ENCODE measurements around the gene ATP2A2. TPM values are rescaled to one million over a fixed set of nuclear protein-coding genes. Genes with fewer than 3 reads are reported as not detected.
A peak's percentile ranks its signal among the peaks of the same experiment; 100 is the strongest.

The ATP2A2 gene
- total RNA-seq, 1 experiment from 2014 or later, result 239 TPM

DNA sequence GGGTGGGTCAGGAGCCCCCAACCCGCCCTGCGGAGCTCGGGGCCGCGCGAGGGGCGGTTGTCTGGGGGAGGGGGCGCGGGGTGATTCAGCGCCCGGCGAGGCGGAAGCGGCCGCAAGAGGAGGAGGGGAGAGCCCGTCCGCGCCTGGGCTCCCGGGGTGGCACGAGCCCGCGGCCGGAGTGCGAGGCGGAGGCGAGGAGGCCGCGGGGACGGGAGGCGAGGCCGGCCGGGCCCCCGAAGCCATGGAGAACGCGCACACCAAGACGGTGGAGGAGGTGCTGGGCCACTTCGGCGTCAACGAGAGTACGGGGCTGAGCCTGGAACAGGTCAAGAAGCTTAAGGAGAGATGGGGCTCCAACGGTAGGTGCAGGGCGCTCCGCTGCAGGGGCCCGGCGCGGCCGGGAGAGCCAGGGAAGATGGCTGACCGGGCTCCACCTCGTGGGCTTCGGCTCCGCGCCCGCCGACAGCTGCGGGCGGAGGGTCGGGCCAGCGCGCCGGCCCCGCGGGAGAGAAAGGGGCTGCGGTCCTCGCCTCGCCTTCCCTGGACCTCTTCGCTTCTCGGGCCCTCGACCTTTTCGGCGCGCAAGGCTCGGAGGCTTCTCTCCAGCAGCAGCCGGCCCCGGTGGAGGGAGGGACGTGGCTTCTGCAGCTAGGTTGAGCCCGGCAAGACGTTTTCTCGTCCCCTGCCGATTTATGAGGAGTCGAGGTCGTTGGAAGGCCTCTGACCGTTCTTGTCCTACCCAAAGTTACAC, 677 bp downstream of the ATP2A2 start:
- H2AFZ ChIP-seq (ENCODE audit: low read depth, low read length, poor library complexity, severe bottlenecking), result no peak overlapping the region
- ATAC-seq (peak; percentile 44), DNase-seq (ENCODE audit: low read depth, low spot score) (no peak)
- peak overlapping the region; percentile 95 for H3K9ac ChIP-seq (ENCODE audit: low read length)
- TF ChIP-seq ZFX (IDR thresholded peaks at IDR 0.05), result peak; percentile 92
- TF ChIP-seq, protein P1, sequence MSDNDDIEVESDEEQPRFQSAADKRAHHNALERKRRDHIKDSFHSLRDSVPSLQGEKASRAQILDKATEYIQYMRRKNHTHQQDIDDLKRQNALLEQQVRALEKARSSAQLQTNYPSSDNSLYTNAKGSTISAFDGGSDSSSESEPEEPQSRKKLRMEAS (IDR thresholded peaks at IDR 0.05), result peak; percentile 52; the same call in 1 of the 2 replicates
- TF ChIP-seq TCF7L2 (IDR thresholded peaks at IDR 0.05; ENCODE audit: borderline replicate concordance, extremely low read depth, insufficient read depth, insufficient read length), result no peak
- TF ChIP-seq POLR2A (IDR thresholded peaks at IDR 0.05; ENCODE audit: borderline replicate concordance, extremely low read depth, insufficient read depth, insufficient read length), result peak; percentile 8
- H3K79me2 ChIP-seq (ENCODE audit: insufficient read depth, low read length), result peaks cover 53% of the 10 kb centered on the region
- H3K4me1 ChIP-seq (ENCODE audit: control insufficient read depth in 1 of 2, insufficient read depth in 2 of 2, low read length in 2 of 2), result peaks cover 12 to 25% of the 10 kb centered on the region in 2 experiments
- peak overlapping the region; percentile 78 for H3K4me2 ChIP-seq (ENCODE audit: low read length)
- ChIA-PET CTCF (no interaction called here), POLR2A (interaction anchor here (1.3 to 1.6 kb wide), 2 partner anchors 10 to 15 kb away, joined by 3 to 4 read pairs; no protein-coding TSS in a partner anchor), RAD21 (ENCODE audit: low non-redundant PET in 1 of 2, low total read pairs in 2 of 2, uncharacterized antibody in 2 of 2, unreplicated experiment in 2 of 2) (no interaction called here)
- intact Hi-C loops (cut with micrococcal nuclease), result loop anchor here (1.0 kb wide), 1 partner anchor 181 kb away; no protein-coding TSS in a partner anchor
- no TSS peak for BruUV-seq (replicated peaks)
- peaks cover 13 to 38% of the 10 kb centered on the region in 2 experiments for H3K36me3 ChIP-seq (ENCODE audit: control insufficient read depth in 1 of 2, insufficient read depth in 2 of 2, low read length in 2 of 2)
- no peaks in the 10 kb centered on the region for H3K27me3 ChIP-seq (ENCODE audit: insufficient read depth, low read length)
- no peaks in the 10 kb centered on the region for H3K9me2 ChIP-seq (ENCODE audit: insufficient read depth)
- H3K9me3 ChIP-seq (ENCODE audit: control insufficient read depth in 1 of 2, insufficient read depth in 1 of 2, low read depth in 1 of 2, low read length in 2 of 2), result no peaks in the 10 kb centered on the region
- peak overlapping the region; percentile 94 for H3K27ac ChIP-seq (ENCODE audit: low read depth, low read length)
- H4K20me1 ChIP-seq (ENCODE audit: insufficient read depth), result peaks cover 28% of the 10 kb centered on the region; the same call in 1 of the 2 replicates
- peak overlapping the region; percentile 56 to 87 for H3K4me3 ChIP-seq (replicated peaks in 1 of 2; ENCODE audit: low read depth in 1 of 2, low read length in 2 of 2)

DNA sequence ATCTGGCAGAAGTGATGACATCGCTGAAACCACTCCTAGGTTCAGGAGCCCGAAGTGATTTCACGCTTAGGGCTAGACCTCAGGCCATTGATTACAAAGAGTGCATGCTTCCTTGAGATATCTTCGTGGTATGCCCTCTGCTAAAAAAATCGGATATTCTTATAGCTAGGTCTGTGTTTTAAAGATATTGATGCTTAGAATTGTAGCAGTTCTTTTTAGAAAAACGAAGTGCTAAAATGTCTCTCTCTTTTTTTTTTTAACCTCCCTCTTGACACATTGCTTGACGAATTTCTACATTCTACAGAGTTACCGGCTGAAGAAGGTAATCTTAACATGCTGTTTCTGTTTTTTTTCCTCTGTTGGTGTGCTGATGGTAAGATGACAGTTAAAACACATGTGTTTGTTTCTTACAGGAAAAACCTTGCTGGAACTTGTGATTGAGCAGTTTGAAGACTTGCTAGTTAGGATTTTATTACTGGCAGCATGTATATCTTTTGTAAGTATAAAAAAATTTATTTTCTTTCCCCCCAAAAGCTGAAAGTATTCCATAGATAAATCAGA, 1.3 kb downstream of the ATP2A2 start:
- H3K79me2 ChIP-seq (ENCODE audit: insufficient read depth, low read length), result peaks cover 59% of the 10 kb centered on the region
- peak overlapping the region; percentile 78 for H3K4me2 ChIP-seq (ENCODE audit: low read length)
- H3K9ac ChIP-seq (ENCODE audit: low read length), result peak overlapping the region; percentile 95
- H3K36me3 ChIP-seq (ENCODE audit: control insufficient read depth in 1 of 2, insufficient read depth in 2 of 2, low read length in 2 of 2), result peaks cover 13 to 40% of the 10 kb centered on the region in 2 experiments
- RAD21 ChIA-PET (ENCODE audit: low non-redundant PET in 1 of 2, low total read pairs in 2 of 2, uncharacterized antibody in 2 of 2, unreplicated experiment in 2 of 2), result no interaction called here
- no peaks in the 10 kb centered on the region for H3K9me2 ChIP-seq (ENCODE audit: insufficient read depth)
- H2AFZ ChIP-seq (ENCODE audit: low read depth, low read length, poor library complexity, severe bottlenecking), result no peak overlapping the region
- peak overlapping the region; percentile 94 for H3K27ac ChIP-seq (ENCODE audit: low read depth, low read length)
- peak overlapping the region; percentile 56 to 87 for H3K4me3 ChIP-seq (replicated peaks in 1 of 2; ENCODE audit: low read depth in 1 of 2, low read length in 2 of 2)
- H4K20me1 ChIP-seq (ENCODE audit: insufficient read depth), result peaks cover 28% of the 10 kb centered on the region; the same call in 1 of the 2 replicates
- CTCF ChIA-PET, result no interaction called here
- no TSS peak for BruUV-seq (replicated peaks)
- peaks cover 12 to 25% of the 10 kb centered on the region in 2 experiments for H3K4me1 ChIP-seq (ENCODE audit: control insufficient read depth in 1 of 2, insufficient read depth in 2 of 2, low read length in 2 of 2)
- H3K27me3 ChIP-seq (ENCODE audit: insufficient read depth, low read length), result no peaks in the 10 kb centered on the region
- intact Hi-C loops (cut with micrococcal nuclease), result no loop called here
- no peaks in the 10 kb centered on the region for H3K9me3 ChIP-seq (ENCODE audit: control insufficient read depth in 1 of 2, insufficient read depth in 1 of 2, low read depth in 1 of 2, low read length in 2 of 2)
- DNase-seq (ENCODE audit: low read depth, low spot score) (no peak), ATAC-seq (no peak)
- POLR2A ChIA-PET, result interaction anchor here (1.0 kb wide), 1 partner anchor 12 kb away, joined by 3 read pairs; no protein-coding TSS in a partner anchor
- TF ChIP-seq SIN3A (IDR thresholded peaks at IDR 0.05; ENCODE audit: low read depth), result no peak
- TF ChIP-seq JUND (IDR thresholded peaks at IDR 0.05), result no peak
- TF ChIP-seq, protein P2, sequence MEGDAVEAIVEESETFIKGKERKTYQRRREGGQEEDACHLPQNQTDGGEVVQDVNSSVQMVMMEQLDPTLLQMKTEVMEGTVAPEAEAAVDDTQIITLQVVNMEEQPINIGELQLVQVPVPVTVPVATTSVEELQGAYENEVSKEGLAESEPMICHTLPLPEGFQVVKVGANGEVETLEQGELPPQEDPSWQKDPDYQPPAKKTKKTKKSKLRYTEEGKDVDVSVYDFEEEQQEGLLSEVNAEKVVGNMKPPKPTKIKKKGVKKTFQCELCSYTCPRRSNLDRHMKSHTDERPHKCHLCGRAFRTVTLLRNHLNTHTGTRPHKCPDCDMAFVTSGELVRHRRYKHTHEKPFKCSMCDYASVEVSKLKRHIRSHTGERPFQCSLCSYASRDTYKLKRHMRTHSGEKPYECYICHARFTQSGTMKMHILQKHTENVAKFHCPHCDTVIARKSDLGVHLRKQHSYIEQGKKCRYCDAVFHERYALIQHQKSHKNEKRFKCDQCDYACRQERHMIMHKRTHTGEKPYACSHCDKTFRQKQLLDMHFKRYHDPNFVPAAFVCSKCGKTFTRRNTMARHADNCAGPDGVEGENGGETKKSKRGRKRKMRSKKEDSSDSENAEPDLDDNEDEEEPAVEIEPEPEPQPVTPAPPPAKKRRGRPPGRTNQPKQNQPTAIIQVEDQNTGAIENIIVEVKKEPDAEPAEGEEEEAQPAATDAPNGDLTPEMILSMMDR (IDR thresholded peaks at IDR 0.05 in 2 of 3, conservative IDR thresholded peaks at IDR 0.05 in 1 of 3; ENCODE audit: borderline replicate concordance in 1 of 3, insufficient read depth in 1 of 3, low read depth in 2 of 3, low read length in 2 of 3), result no peak
- TF ChIP-seq, protein P3, sequence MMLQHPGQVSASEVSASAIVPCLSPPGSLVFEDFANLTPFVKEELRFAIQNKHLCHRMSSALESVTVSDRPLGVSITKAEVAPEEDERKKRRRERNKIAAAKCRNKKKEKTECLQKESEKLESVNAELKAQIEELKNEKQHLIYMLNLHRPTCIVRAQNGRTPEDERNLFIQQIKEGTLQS (IDR thresholded peaks at IDR 0.05), result no peak
- no peak for TF ChIP-seq POLR2AphosphoS5 (IDR thresholded peaks at IDR 0.05; ENCODE audit: low read depth, low read length)
- TF ChIP-seq, protein P4, sequence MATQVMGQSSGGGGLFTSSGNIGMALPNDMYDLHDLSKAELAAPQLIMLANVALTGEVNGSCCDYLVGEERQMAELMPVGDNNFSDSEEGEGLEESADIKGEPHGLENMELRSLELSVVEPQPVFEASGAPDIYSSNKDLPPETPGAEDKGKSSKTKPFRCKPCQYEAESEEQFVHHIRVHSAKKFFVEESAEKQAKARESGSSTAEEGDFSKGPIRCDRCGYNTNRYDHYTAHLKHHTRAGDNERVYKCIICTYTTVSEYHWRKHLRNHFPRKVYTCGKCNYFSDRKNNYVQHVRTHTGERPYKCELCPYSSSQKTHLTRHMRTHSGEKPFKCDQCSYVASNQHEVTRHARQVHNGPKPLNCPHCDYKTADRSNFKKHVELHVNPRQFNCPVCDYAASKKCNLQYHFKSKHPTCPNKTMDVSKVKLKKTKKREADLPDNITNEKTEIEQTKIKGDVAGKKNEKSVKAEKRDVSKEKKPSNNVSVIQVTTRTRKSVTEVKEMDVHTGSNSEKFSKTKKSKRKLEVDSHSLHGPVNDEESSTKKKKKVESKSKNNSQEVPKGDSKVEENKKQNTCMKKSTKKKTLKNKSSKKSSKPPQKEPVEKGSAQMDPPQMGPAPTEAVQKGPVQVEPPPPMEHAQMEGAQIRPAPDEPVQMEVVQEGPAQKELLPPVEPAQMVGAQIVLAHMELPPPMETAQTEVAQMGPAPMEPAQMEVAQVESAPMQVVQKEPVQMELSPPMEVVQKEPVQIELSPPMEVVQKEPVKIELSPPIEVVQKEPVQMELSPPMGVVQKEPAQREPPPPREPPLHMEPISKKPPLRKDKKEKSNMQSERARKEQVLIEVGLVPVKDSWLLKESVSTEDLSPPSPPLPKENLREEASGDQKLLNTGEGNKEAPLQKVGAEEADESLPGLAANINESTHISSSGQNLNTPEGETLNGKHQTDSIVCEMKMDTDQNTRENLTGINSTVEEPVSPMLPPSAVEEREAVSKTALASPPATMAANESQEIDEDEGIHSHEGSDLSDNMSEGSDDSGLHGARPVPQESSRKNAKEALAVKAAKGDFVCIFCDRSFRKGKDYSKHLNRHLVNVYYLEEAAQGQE (IDR thresholded peaks at IDR 0.05; ENCODE audit: low read depth), result no peak
- TF ChIP-seq CEBPB (IDR thresholded peaks at IDR 0.05; ENCODE audit: low read depth), result no peak
- TF ChIP-seq CBX3 (IDR thresholded peaks at IDR 0.05; ENCODE audit: low read depth), result no peak
- TF ChIP-seq SRF (IDR thresholded peaks at IDR 0.05; ENCODE audit: low read depth), result no peak
